GM19238 (cell line): ENCODE data around the gene EHMT1.
"Not testable (repeated sequence)": the region's sequence is repeated elsewhere in the genome, so short reads cannot be mapped to it uniquely, and the experiment has no call there.

Experiments used
- DNase-seq: peaks from one replicate; pipeline ENCODE4 v3.0.0; 2011; ENCODE audit warnings: low spot score; ENCODE audit not compliant: insufficient read length

EHMT1 gene

DNA sequence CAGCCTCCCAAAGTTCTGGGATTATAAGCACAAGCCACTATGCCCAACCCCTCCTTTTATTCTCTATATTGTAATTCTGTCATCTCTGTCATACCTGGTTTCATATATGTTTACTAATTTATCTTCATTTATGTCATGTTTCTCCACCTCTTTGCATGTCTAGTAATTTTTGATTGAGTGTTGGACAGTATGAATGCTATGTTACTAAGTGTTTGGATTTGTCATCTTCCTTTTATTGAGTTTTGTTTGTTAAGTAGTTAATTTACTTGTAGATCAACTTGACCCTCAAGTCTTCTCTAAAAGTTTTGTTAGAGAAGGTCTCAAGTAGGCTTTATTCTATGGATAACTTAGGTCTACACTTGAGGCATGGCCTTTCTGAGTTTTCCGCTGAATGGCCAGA is 241.6 kb downstream of the EHMT1 start:
- DNase-seq = no peak

DNA sequence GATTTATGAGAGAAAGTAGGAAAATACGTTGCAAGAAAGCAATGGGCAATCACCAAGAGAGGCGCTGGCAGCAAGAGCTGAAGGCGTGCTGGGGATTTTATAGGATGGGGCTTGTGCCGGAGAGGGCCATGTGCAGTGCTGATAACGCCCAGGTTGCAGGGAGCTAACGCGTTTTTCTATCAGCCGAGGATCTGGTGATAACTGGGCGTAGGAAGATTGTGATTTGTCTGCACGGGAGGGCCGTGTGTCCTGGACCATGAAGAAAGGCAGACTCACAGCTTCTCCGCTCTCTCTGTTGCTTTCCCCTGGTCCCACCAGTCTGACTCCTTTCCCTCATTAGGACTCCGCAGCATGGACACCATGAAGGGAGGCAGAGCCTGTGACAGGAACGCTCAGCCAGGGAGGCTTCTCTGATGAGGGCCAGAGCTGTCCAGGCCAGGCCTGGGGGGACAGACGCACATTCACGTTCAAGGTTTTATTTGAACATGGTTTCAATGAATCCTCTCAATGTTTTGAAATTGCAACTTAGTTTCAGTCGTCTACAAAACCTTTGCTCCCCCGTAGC is 246.9 kb downstream of the EHMT1 start:
- DNase-seq = no peak

DNA sequence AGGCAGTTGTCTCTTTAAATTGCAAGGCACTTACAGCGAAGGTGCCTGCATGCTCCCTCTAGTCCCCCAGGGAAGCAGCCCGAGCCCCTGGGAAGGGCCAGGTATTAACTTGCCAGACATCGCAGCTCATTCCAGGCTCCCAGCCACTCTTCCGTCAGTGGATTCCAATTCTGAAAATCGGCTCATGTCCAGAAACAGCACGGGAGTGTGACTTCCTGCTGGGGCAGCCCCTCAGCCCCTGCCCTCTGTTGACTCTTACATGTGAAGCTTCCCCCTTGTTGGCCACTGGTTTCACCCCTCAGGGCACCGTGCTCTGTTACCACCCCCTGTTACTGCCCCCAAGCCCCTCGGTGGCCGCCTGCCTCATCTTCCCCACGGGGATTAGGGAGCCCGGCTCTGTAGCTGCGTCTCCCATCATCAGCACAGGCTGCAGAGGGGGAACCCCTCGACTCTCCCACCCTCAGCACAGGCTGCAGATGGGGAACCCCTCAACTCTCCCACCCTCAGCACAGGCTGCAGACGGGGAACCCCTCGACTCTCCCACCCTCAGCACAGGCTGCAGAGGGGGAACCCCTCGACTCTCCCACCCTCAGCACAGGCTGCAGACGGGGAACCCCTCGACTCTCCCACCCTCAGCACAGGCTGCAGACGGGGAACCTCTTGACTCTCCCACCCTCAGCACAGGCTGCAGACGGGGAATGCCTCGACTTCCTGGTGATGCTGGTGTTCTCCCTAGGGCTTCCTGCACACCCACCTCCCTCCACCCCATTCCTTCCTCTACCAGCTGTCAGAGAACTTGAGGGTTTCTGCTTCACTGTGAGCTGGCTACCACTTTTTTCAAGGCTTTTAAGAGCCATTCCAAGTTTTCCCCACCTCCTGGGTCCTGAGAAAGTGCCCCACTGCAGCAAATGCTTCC is 247.7 kb downstream of the EHMT1 start:
- no peak for DNase-seq

DNA sequence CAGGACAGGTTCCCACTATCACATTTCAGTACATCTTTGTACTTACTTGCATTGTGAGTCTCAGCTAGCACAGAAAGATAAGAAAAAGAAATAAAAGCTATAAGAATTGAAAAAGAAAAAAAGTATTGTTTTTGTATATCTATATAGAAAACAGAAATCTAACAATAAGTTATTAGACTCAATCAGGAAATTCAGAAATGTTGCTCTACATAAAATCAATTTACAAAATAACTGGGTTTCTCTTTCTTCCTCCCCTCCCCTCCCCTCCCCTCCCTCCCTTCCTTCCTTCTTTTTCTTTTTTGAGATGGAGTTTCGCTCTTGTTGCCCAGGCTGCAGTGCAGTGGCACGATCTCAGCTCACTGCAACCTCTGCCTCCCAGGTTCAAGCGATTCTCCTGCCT is 251.6 kb downstream of the EHMT1 start:
- no peak for DNase-seq

DNA sequence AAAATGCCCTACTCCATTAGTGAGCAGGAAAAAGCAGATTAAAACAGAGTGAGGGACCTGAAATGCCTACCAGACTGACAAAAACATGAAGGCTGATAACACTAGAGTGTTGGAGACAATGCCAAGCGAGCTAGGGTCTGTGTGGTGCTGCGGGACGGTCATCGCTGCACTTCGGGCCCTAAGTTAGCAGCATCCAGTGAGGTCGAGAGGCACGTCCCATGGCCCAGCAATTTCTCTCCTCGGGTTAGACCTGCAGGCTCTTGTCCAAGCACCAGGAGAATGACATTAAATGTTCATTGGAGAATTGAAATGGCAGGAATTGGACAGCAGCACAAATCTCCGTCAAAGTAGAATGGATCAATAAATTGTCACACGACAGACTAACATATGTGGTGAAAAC is 253.5 kb downstream of the EHMT1 start:
- DNase-seq = no peak

DNA sequence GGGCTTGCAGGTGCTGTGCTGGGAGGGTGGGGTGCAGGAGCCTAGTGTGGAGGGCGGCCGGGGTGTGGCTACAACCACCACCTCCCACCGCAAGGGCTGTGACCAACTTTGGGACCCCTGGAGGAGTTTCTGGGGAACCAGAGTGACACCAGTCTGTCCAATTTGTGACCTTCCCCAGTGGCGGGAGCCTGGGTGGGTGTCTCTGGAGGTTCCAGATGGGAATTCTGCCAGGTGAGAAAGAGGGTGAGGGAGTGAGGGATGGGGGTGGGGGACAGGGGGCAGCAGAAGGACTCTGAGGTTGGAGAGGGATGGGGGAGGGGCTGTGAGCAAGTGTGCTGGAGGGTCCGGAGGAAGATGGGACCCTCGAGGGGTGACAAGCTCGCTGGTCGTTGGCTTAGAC is 254.6 kb downstream of the EHMT1 start:
- no peak for DNase-seq

DNA sequence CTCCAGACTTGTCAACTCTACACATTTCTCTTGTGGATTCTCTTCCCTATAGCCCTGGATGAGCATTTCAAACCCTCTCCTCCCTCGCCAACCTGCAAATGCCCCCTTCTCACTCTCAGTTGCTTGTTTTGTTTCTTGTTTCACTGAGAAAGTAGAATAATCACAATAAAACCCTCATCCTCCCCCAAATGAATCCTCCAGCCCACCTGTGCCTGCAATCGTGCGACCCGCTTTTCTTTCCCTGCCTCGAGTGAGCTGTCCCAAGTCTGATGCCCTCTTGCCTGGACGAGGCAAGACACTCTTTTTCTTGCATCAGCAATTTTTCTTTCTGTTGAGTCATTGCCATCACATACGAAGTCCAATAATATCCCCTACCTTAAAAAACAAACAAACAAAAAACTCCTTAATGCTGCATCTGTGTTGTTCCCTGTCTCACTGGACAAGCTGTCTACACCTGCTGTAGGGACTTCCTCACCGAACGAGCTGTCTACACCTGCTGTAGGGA is 255.1 kb downstream of the EHMT1 start:
- DNase-seq = no peak

DNA sequence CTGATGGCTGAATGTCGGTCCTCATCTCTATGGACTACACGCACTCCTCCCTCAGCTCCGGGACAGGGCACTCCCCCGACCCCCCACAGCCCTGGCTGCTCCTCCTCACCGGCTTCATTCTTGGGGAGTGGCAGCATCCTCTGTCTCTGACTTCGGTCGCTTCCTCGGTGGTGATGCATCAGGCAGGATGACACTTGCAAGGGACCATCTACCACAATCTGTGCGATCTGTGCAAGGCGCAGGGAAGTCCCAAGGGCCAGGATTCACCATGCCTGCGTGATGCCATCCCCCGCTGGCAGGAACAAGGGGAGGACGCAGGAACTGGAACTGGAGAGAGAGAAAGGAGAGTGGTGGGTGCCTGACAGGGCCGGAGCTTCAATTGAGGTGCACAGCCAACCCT is 256.5 kb downstream of the EHMT1 start:
- DNase-seq = no peak

DNA sequence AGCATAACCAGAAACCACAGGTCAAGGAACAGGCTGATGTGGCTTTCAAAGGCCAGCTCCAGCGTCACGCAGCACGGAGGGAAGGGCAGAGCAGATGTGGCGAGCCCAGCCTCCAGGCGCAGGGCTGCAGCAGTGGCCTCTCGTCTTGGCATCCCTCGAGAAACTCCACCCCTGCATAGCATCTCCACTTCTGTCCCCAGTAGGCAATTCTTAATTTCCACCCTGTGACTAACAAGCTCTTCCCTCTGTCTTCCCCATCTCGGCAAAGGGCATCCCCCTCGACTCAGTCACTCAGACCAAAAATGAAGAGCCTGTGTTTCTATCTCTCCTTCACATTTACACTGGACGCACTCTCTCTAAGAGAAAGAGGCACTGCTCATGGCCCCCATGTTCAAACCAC is 257.0 kb downstream of the EHMT1 start:
- no peak for DNase-seq

DNA sequence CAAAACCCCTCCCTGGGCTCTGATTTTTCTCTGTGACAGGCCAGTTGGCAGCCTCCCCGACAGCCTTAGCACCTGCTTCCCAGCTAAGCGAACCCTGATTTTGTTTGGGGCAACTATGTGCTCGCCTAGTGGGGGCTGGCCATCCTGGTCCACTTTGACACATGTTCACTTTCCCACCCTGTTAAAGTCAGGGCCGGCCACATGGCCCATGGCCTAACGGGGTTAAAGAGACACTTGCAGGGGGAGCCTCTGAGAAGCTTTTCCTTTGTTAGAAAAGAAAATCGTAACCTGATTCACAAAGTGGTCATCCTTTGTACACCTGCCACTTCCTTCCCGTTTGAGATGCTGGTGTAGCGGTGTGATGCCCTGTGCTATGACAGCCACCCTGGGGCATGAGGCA is 257.5 kb downstream of the EHMT1 start:
- DNase-seq = no peak

DNA sequence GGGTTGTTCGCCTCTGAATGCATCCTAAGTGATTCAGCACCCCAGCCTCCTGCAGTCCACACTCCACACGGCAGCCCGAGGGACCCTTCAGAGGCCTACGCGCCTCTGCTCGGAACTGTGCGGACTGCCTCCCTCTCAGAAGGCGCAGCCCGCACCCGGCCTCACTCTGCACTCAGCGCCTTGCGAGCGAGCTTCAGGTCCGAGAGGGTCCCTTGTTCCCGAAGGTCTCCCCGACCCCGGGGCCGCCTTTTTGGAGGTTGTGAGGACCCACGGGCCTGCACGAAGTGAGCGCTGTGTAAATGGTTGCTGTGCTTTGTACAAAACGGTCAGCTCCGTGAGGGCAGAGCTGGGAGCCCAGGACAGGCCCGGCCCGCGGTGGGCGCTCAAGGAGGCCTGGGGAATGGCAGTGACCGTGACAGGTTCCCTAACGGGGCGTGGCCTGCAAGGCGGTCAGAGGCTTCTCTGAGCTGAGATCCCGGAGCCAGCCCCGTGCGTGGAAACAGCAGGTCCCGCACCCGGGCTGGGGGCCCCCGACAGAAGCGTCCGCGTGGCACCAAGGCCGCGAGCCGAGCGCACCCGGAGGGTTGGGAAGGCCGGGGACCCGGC is 258.1 kb downstream of the EHMT1 start:
- no peak for DNase-seq

DNA sequence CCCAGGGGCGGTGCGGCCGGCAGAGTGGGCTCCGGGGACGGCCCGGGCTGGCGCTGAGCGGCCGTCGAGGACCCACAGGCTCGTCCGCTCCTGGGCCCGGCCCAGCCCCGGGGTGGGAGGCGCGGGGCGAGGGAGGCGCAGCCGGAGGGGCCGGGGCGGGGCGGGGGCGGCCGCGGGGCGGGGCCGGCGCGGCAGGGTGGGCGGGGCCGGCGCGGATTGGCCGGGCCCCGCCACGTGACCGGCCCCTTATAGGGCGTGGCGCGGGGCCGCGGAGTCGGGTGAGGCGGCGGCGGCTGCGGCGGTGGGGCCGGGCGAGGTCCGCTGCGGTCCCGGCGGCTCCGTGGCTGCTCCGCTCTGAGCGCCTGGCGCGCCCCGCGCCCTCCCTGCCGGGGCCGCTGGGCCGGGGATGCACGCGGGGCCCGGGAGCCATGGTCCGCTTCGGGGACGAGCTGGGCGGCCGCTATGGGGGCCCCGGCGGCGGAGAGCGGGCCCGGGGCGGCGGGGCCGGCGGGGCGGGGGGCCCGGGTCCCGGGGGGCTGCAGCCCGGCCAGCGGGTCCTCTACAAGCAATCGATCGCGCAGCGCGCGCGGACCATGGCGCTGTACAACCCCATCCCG is 258.8 kb downstream of the EHMT1 start, which contains the start of gene CACNA1B:
Gene CACNA1B, plus strand, starts transcription at position 277 of the 617 bp plus-strand sequence. Its CDS starts 152 bp downstream, at position 429.
- not testable (repeated sequence) for DNase-seq

DNA sequence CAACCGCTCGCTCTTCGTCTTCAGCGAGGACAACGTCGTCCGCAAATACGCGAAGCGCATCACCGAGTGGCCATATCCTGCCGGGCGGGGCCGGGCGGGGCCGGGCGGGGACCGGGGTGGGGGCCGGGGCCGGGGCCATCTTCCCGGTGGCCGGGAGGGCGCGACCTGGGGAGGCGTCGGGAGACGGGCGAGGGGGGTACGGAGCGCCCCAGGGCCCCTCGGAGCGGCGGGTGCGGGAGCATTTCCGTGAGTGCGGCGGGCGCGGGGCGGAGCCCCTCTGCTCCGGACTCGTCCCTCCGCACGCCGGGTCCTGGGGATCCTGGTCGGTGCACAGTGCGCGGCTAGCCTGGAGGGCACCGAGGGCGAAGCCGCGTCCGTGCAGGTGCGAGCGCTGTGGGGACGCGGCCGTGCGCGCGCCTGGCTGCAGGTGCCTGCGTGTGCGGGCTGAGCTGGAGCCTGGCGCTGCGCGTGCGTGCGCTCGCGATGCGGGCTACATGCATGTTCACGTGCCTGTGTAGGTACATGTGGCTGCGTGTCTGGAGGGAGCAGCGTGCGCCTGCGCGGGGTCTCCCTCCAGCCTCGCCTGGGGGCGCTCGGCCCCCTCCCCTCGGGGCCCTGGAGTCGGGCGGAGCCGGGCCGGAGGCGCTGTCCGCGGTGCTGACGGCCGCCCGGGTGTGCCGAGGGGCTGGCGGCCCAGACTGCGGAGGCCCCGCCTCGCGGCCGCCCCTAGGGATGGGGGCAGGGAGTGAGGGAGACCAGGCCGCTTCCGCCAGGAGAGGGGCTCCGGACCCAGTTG is 259.5 kb downstream of the EHMT1 start:
- DNase-seq = peak; percentile 35

DNA sequence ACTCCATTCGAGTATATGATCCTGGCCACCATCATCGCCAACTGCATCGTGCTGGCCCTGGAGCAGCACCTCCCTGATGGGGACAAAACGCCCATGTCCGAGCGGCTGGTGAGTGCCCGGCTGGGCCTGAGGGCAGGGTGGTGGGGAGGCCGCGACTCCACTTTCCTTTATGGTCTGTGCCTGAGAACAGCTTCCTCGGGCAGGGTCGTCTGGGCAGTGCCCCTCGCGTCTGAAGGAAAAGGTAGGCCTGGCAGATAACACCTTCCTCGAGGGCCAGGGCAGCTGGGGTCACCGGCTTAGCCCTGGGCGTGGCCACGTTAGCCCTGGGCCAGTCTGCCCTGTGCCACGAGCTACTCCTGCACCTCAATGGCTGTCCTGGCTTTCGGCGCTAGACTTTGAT is 260.2 kb downstream of the EHMT1 start:
- DNase-seq = no peak

DNA sequence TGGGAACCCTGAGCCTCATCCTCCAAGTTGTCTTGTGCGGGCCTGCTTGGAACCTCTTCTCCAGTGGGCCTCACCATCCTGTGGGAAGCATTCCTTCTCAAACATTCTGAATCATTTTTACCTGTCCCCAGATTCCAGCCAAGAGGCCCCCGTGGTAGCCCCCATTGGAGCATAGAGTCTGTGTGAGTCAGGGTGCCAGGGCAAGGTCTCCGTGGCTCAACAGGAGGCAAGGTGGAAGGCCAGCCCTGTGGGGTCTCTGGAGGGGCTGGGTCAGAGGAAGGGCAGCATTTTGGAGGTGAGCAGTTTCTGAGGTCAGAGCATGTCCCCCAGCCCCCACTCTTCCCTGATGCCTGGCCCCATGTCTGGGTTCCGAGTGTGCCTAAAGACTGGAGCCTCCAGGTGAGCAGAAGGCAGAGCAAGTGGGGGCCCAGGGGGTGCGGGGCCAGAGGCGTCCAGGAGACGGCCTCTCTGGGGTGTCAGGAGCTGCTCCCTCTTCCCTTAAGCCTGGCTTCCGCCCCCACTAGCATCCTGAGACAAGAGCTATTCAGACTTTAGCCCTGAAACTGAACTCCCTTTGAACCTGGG is 260.9 kb downstream of the EHMT1 start:
- no peak for DNase-seq

DNA sequence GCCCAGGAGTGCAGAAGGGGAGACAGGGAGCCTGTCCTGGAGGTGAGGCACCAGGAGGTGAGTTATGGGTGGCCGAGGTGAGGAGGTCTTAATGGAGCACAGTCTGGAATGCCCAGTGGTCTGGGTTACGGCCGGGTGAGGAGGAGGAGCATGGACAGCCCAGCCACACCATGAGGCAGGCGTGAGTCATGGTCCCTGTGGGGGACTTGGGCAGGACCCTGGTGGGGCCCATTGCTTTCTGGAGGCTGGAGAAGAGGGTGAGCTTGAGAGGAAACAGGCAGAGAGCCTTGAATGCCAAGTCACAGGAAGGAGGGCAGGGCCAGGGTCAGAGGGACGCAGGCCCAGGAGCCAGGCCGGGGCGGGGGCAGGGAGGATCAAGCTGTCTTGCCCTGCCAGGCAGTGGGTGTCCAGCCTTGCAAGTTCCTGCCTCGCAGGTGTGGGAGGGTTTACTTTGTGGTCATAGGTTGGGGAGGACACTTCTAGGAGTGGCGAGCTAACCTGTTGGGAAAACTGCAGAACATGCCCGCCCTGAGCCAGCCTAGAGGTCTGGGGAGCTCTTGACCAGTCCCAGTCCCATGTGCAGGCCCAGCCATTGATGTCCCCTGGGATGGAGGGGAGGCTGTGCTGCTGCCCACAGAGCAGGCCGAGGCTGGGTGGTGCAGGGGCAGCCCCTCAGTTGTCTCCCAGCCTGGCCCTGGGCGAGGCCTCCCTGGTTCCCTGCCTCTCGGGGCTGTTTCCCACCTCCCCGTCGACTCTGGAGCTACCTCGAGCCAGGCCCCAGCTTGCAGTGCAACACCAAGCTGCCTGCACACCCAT is 261.6 kb downstream of the EHMT1 start:
- no peak for DNase-seq

DNA sequence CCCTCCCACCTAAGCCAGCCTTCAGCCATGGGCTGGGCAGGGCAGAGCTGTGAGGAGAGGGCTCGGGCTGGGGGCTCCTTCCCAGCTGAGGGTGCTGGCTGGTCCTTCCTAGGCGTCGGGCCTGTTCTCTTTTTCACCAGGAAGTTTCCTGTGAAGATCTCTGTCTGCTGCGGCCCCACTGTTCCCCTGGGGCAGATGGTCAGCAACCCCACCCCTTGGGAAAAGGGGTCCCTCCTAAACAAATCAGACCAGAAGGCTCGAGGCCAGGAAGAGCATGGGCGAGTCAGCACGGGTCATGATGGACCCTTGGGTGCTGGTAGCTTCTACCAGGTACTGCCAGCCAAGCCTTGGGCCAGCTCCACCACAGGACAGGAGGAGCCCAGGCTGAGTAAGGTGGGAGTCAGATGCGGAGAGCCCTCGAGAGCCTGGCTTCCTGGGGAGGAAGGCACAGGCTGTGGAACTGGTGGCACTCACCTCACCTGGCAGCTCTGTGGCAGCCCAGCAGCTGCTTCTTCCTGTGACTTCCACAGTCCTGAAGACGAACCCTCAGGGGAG is 262.2 kb downstream of the EHMT1 start:
- DNase-seq = no peak

DNA sequence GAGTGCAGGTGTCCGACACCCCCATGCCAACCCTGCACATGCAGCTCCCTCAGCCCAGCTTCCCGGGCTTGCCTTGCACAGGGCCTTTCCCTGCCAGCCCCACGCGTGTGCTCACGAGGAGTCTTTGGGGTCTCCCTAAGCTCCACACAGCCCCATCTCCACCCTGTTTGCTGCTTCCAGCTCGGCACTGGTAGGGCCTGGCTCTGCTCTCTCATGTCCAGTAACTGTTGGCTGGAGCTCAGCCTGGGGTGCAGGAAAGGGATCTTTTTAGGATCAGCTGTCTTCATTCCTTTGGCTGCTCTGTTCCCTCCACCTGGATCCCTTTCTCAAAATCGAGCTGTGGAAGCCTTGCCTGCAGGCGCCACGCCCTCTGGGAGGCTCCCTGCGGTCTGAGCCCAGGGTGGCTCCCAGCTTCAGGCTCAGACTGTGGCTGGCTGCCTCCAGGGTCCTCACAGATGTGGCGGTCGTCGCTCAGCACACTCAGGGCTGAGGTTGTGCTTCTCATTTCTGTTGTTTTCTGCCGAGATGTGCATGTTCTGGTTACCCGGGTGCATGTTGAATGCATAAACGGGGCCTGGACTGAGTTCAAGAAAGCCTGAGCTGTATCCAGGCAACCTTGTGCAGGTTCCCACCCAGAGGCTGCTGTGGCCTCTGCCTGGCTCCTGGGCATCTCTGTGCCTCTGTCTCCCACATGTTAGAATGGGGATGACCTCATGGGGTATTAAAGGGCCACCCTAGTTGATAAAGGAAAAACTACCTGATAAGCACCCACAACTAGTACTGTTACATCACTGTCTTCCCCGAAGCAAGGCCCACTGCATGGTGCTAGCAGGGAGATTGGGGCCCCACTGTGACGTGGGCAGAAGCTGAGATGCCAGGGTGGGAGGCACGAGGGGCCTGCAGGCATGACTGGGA is 263.0 kb downstream of the EHMT1 start:
- no peak for DNase-seq

DNA sequence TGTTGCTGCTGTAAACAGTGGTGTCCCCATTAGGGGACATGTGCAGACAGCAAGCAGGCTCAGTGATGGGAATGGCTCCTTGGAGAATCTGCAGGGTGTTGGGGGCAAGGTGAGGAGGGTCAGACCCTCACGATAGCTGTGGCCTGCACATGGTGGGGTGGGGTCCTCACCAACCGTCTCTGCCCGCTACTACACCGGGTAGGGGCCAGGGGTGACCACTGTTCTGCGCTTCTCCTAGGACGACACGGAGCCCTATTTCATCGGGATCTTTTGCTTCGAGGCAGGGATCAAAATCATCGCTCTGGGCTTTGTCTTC is 263.7 kb downstream of the EHMT1 start:
- DNase-seq = no peak
